K562 (cell line): ENCODE measurements around the gene C1QTNF5. TPM values are rescaled to one million over a fixed set of nuclear protein-coding genes. Genes with fewer than 3 reads are reported as not detected.

Experiments used
- ATAC-seq: fragments of 200-7000 bp; cut with Tn5 transposase; 3 replicates; pipeline ENCODE4 v1.9.1; 2020; ENCODE audit warnings: moderate library complexity
- BruUV-seq: library from RNA; stranded (reverse); fragments of 400-500 nt; replicated peaks from 2 replicates; lab custom pipeline; 2021; lab: Mats Ljungman, UMichigan
- CTCF ChIA-PET: fragments of 300-600 bp; formaldehyde crosslinking; extraction: SDS; loops from one replicate; lab custom pipeline; 2021; ENCODE audit warnings: low intra/inter-chr PET ratio; lab: Yijun Ruan, JAX
- POLR2A ChIA-PET: fragments of 300-600, 350-650 bp; sonication (Branson Sonifier 250); formaldehyde crosslinking; extraction: SDS; loops from one replicate; lab custom pipeline; 2021; ENCODE audit warnings: antibody characterized with exemption, inconsistent platforms; lab: Yijun Ruan, JAX
- DNase-seq, 4 experiments: peaks; one replicate each; pipeline versions ENCODE4 v3.0.0 to v3.0.0-alpha.2; 2011 to 2018; ENCODE audit warnings: low spot score in 3 of 4, mixed read lengths in 3 of 4; ENCODE audit errors: extremely low read depth in 1 of 4
- FAIRE-seq: peaks from 2 replicates; lab custom pipeline; 2011; peaks lifted over from hg19 to GRCh38; lab: Jason Lieb, UNC
- H2AFZ ChIP-seq: 2 replicates; pipeline ENCODE4 v1.6.0; 2011; ENCODE audit warnings: low read depth, low read length, control low read depth, inconsistent platforms
- H3K27ac ChIP-seq: fragments of 200-600 bp; 3 replicates; pipeline ENCODE4 v1.8.0; 2011; ENCODE audit warnings: low read depth, mild to moderate bottlenecking, control low read depth, inconsistent platforms, low read length, moderate library complexity, mixed read lengths; ENCODE audit errors: extremely low read depth
- H3K27me3 ChIP-seq, 2 experiments: fragments of 300-600 bp in 1 of 2; 2 replicates in 1 of 2; 3 replicates in 1 of 2; pipeline versions ENCODE4 v1.6.0 to v1.8.0; 2011; ENCODE audit warnings: inconsistent platforms in 2 of 2, low read length in 2 of 2, mild to moderate bottlenecking in 1 of 2, mixed read lengths in 1 of 2, moderate library complexity in 1 of 2; ENCODE audit not compliant: control insufficient read depth in 2 of 2, insufficient read depth in 2 of 2
- H3K36me3 ChIP-seq: fragments of 300-600 bp; 3 replicates; pipeline ENCODE4 v1.8.0; 2011; ENCODE audit warnings: mild to moderate bottlenecking, low read length, inconsistent platforms; ENCODE audit not compliant: control insufficient read depth, insufficient read depth
- H3K4me1 ChIP-seq, 2 experiments: fragments of 200-600 bp in 1 of 2; replicated peaks in 1 of 2; 2 replicates in 1 of 2; 3 replicates in 1 of 2; pipeline versions ENCODE4 v1.5.1 to v1.8.0; 2011; ENCODE audit warnings: inconsistent platforms in 2 of 2, low read length in 2 of 2, mild to moderate bottlenecking in 1 of 2, mixed read lengths in 1 of 2, moderate library complexity in 1 of 2; ENCODE audit not compliant: control insufficient read depth in 2 of 2, insufficient read depth in 2 of 2
- H3K4me2 ChIP-seq: 2 replicates; pipeline ENCODE4 v1.6.1; 2011; ENCODE audit warnings: low read length, control low read depth, inconsistent platforms, mixed read lengths; ENCODE audit not compliant: insufficient read depth
- H3K4me3 ChIP-seq: fragments of 200-600 bp; sonication (generic), shearing (Covaris generic); 2 replicates; pipeline ENCODE4 v1.5.1; 2016; ENCODE audit warnings: control low read depth, inconsistent platforms
- H3K79me2 ChIP-seq: fragments of 200-600 bp; 3 replicates; pipeline ENCODE4 v1.8.0; 2011; ENCODE audit warnings: low read length, inconsistent platforms; ENCODE audit not compliant: control insufficient read depth, insufficient read depth
- H3K9ac ChIP-seq, 2 experiments: 2 replicates each; pipeline versions ENCODE4 v1.6.0 to v1.6.1; 2011; ENCODE audit warnings: low read depth in 2 of 2, low read length in 2 of 2, control low read depth in 1 of 2, inconsistent platforms in 1 of 2, mild to moderate bottlenecking in 1 of 2, mixed read lengths in 1 of 2; ENCODE audit not compliant: insufficient read depth in 1 of 2
- H3K9me1 ChIP-seq: one replicate; pipeline ENCODE4 v1.6.0; 2011; ENCODE audit warnings: inconsistent platforms, mild to moderate bottlenecking, low read length, moderate library complexity; ENCODE audit not compliant: control insufficient read depth, insufficient read depth
- H3K9me3 ChIP-seq: replicated peaks from 2 replicates; pipeline ENCODE4 v1.5.1; 2011; ENCODE audit warnings: low read depth, low read length, inconsistent platforms; ENCODE audit not compliant: control insufficient read depth, insufficient read depth
- H4K20me1 ChIP-seq: replicated peaks from 2 replicates; pipeline ENCODE4 v1.6.1; 2011; ENCODE audit warnings: low read length, inconsistent platforms, mixed read lengths; ENCODE audit not compliant: control insufficient read depth, insufficient read depth
- C11orf30 ChIP-seq: fragments of 450-650 bp; IDR thresholded peaks from 2 replicates; pipeline ENCODE4 v1.6.1; 2016; ENCODE audit warnings: low read depth, mild to moderate bottlenecking
- ERF ChIP-seq: fragments of 450-650 bp; formaldehyde crosslinking; IDR thresholded peaks from 2 replicates; pipeline ENCODE4 v1.4.0; 2020; ENCODE audit warnings: mild to moderate bottlenecking, mixed read lengths
- HLTF ChIP-seq: fragments of 450-650 bp; IDR thresholded peaks from 2 replicates; pipeline ENCODE4 v1.6.1; 2016
- HMGN3 ChIP-seq: IDR thresholded peaks from 2 replicates; pipeline ENCODE4 v1.6.1; 2011; ENCODE audit warnings: borderline replicate concordance, low read depth, mild to moderate bottlenecking, mixed read lengths, low read length; ENCODE audit not compliant: insufficient read length; ENCODE audit errors: extremely low read depth
- HNRNPL ChIP-seq: fragments of 200-400 bp; formaldehyde crosslinking; IDR thresholded peaks from 2 replicates; pipeline ENCODE4 v1.6.1; 2017; ENCODE audit warnings: low read depth, mild to moderate bottlenecking, low read length
- HOXB6 ChIP-seq: fragments of 250-450 bp; sonication (Bioruptor Pico); IDR thresholded peaks from 2 replicates; pipeline ENCODE4 v1.5.1; 2022; ENCODE audit warnings: mild to moderate bottlenecking, borderline replicate concordance
- POLR2G ChIP-seq: fragments of 200-400 bp; formaldehyde crosslinking; IDR thresholded peaks from 2 replicates; pipeline ENCODE4 v1.6.1; 2017; ENCODE audit warnings: low read depth, mild to moderate bottlenecking, antibody characterized with exemption, low read length, moderate library complexity
- RBFOX2 ChIP-seq: fragments of 200-400 bp; formaldehyde crosslinking; IDR thresholded peaks from 2 replicates; pipeline ENCODE4 v1.6.1; 2017; ENCODE audit warnings: low read depth, mild to moderate bottlenecking, low read length, moderate library complexity
- RBM22 ChIP-seq: fragments of 200-400 bp; formaldehyde crosslinking; IDR thresholded peaks from 2 replicates; pipeline ENCODE4 v1.6.1; 2018; ENCODE audit warnings: low read length, low read depth; ENCODE audit not compliant: poor library complexity, severe bottlenecking
- RHOXF2B ChIP-seq: fragments of 250-450 bp; sonication (Bioruptor Pico); conservative IDR thresholded peaks from 2 replicates; pipeline ENCODE4 v1.5.1; 2021
- ZNF740 ChIP-seq, 3 experiments: fragments of 200-800 bp in 1 of 3; sonication (Bioruptor generic) in 1 of 3; sonication (generic) in 1 of 3; formaldehyde crosslinking in 1 of 3; IDR thresholded peaks; 2 replicates each; pipeline versions ENCODE4 v1.6.1 to v1.8.0; 2016 to 2022; ENCODE audit warnings: mild to moderate bottlenecking in 2 of 3, missing compliant biosample characterization in 2 of 3, missing genetic modification characterization in 2 of 3, missing genetic modification reagents in 1 of 3
- WGBS: fragments of 100-300 bp; shearing (Covaris generic); methylation state at CpG from one replicate; pipeline ENCODE4 v1.1.6; 2016; ENCODE audit warnings: low coverage, mixed read lengths; ENCODE audit not compliant: insufficient coverage; ENCODE audit errors: missing lambda C conversion rate; 5-methylcytosine and 5-hydroxymethylcytosine counted together
- in situ Hi-C: fragments of 300-500 bp; cut with MboI; formaldehyde crosslinking; loops from 4 replicates; pipeline ENCODE4 v1.15.0; 2018; ENCODE audit warnings: inconsistent platforms, mixed read lengths
- intact Hi-C: fragments of 100-400 bp; cut with micrococcal nuclease; formaldehyde crosslinking; loops from 2 replicates; pipeline ENCODE4 v1.14.2; 2022
- polyA plus RNA-seq, 8 experiments: library from polyadenylated mRNA; depleted of rRNA in 4 of 8; stranded (reverse) in 5 of 8; unstranded in 3 of 8; fragments of >200 nt; fragmentation: Nextera tagmentation in 2 of 8; fragmentation: Illumina TruSeq in 1 of 8; extraction: Ambion mirVana in 2 of 8; extraction: Trizol in 1 of 8; gene quantifications; 2 replicates each; pipeline versions ENCODE4 v1.2.1 to v1.2.3, GENCODE V29; 2011 to 2014; ENCODE audit warnings: inconsistent platforms in 1 of 8, missing spikeins in 1 of 8
- total RNA-seq, 7 experiments: library from RNA; depleted of rRNA in 6 of 7; stranded (reverse); fragments of >200 nt in 6 of 7; fragmentation: Illumina TruSeq in 2 of 7; extraction: Trizol in 2 of 7; gene quantifications; 2 replicates each; pipeline versions ENCODE4 v1.2.1 to v1.2.3, GENCODE V29; 2011 to 2021; ENCODE audit warnings: low replicate concordance in 1 of 7
- TF ChIP-seq, protein P1 (sequence below): sonication (generic); formaldehyde crosslinking; IDR thresholded peaks from 2 replicates; pipeline ENCODE4 v1.8.1; 2023; ENCODE audit warnings: mild to moderate bottlenecking, missing genetic modification reagents
- TF ChIP-seq, protein P2 (sequence below), 2 experiments: IDR thresholded peaks; 2 replicates each; pipeline ENCODE4 v1.6.1; 2011; ENCODE audit warnings: borderline replicate concordance in 1 of 2, control low read depth in 1 of 2, low read depth in 1 of 2, low read length in 1 of 2, mild to moderate bottlenecking in 1 of 2, mixed read lengths in 1 of 2, moderate library complexity in 1 of 2; ENCODE audit not compliant: insufficient read depth in 1 of 2, insufficient read length in 1 of 2, poor library complexity in 1 of 2, severe bottlenecking in 1 of 2; ENCODE audit errors: extremely low read depth in 1 of 2

C1QTNF5 gene
- total and polyA plus RNA-seq, 9 of the 15 experiments (the other 6 are each of a cell fraction or from before 2014, with no cell fraction given), result 0.07 to 0.76 (median 0.24) TPM; not detected in 1

DNA sequence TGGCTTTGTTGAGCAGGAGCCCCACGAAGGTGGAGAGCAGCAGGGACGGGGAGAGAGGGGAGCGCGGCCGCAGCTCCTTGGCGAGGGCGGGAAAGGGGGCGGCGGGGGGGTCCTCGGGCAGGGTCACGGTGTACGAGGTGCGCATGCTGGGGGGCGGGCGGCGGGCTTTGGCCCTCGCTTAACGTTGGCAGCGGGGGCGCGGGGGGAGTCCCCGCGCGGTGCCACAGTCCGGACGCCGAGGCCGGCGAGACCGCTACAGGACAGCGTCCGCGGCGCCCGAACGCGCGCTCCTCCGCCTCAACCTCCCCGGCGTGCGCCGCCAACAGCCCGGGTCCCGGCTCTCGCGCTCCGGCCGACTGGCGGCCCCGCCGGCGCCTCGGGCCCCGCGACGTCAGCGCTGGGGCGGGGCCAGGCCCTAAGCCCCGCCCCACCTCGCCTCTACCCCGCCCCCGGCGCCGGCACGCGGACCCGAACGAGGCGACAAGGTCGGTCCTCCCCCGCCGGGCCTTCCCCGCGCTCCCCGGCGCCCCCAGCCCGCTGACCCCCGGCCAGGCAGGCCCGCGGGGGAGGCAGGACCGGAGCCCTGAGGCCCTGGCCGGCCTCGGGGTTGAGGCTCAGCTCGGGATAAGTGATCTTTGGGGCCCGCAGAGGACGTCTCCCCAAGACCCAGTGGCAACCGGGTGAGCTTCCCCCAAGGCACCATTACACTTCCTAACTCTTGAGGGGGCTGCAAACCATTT, 23.3 kb upstream of the C1QTNF5 start (continued):
- no peak for TF ChIP-seq HLTF
- TF ChIP-seq RHOXF2B, result no peak
- TF ChIP-seq ZNF740 (CRISPR knock-in tag; IDR thresholded peaks at IDR 0.05), result no peak
- no peak for TF ChIP-seq ZNF740 (tag; IDR thresholded peaks at IDR 0.05)

DNA sequence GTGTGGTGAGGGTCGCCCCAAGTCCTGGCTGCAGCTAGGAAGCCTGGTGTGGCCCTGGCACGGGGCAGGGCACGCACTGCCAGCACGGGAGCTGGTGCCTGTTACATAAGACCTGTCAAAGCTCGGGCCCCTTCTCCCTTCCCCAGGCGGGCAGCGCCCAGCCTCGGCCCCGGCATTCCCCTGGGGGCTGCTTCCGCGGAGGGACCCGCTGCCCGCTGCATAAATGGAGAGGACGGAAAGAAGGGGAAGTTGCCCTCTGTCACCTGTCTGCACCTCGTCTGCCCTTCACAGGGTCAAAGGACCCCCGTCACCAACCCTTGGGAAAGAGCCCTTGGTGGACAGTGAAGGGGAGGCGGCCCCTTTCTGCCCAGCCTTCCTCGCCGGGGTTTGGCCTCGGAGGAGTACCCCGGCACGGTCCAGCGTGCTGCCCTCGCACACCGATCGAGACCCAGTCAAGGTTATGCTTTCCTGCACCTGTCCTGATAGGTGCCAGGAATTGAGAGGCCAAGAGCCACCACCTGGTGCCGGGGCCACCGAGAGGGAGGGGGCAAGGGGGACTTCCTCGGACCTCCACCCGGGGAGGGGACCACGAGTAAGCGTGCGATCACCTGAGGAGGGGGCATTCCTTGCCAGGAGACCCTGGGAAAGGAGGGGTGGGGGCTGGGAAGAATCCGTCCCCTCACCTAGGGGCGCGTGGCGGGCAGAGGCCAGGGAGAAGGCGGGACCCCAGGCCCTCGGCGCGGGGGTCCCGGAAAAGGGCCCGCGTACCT, 22.6 kb upstream of the C1QTNF5 start:
- intact Hi-C loops, result no loop called here
- ChIA-PET POLR2A (interaction anchor here (0.6 to 3.0 kb wide), 4 partner anchors 12 to 261 kb away, joined by 3 to 24 read pairs (median 3); no protein-coding TSS in a partner anchor), CTCF (no interaction called here)
- Histone ChIP-seq H3K36me3 (peaks cover 17% of the 10 kb centered on the region), H3K79me2 (peaks cover 18% of the 10 kb centered on the region; the same call in 2 of the 3 replicates), H3K27ac (peak overlapping the region; percentile 73; the same call in 1 of the 3 replicates), H3K9me3 (no peaks in the 10 kb centered on the region), H3K4me3 (peak overlapping the region; percentile 40), H4K20me1 (no peaks in the 10 kb centered on the region), H3K27me3 (no peaks in the 10 kb centered on the region), H2AFZ (no peak overlapping the region; the same call in 1 of the 2 replicates), H3K9ac (peak overlapping the region; percentile 37 to 93; a peak in 3 of 4 replicates), H3K9me1 (peaks cover 5% of the 10 kb centered on the region), H3K4me1 (peaks cover 56 to 57% of the 10 kb centered on the region in 2 experiments), H3K4me2 (peak overlapping the region; percentile 53)
- FAIRE-seq (no peak), ATAC-seq (no peak), DNase-seq (peak in 1 of 4 experiments; percentile 22)
- no TSS peak for BruUV-seq
- WGBS, result 50% methylated on average over 19 of the region's 44 CpGs
- in situ Hi-C loops, result no loop called here
- TF ChIP-seq, protein P1, sequence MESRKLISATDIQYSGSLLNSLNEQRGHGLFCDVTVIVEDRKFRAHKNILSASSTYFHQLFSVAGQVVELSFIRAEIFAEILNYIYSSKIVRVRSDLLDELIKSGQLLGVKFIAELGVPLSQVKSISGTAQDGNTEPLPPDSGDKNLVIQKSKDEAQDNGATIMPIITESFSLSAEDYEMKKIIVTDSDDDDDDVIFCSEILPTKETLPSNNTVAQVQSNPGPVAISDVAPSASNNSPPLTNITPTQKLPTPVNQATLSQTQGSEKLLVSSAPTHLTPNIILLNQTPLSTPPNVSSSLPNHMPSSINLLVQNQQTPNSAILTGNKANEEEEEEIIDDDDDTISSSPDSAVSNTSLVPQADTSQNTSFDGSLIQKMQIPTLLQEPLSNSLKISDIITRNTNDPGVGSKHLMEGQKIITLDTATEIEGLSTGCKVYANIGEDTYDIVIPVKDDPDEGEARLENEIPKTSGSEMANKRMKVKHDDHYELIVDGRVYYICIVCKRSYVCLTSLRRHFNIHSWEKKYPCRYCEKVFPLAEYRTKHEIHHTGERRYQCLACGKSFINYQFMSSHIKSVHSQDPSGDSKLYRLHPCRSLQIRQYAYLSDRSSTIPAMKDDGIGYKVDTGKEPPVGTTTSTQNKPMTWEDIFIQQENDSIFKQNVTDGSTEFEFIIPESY, result peak; percentile 71
- TF ChIP-seq HNRNPL (0 out of 2 replicates have a peak, but pooled peaks have one; percentile 30), C11orf30 (no peak), RBM22 (no peak), RBFOX2 (peak; percentile 48; the same call in 1 of the 2 replicates), HMGN3 (peak; percentile 3), ERF (CRISPR knock-in tag) (no peak), POLR2G (peak; percentile 49; the same call in 1 of the 2 replicates), HOXB6 (CRISPR knock-in tag) (no peak)
- TF ChIP-seq, protein P2, sequence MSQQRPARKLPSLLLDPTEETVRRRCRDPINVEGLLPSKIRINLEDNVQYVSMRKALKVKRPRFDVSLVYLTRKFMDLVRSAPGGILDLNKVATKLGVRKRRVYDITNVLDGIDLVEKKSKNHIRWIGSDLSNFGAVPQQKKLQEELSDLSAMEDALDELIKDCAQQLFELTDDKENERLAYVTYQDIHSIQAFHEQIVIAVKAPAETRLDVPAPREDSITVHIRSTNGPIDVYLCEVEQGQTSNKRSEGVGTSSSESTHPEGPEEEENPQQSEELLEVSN (IDR thresholded peaks at IDR 0.05; ENCODE audit: borderline replicate concordance in 1 of 2, extremely low read depth in 1 of 2, insufficient read depth in 1 of 2, insufficient read length in 1 of 2, low read depth in 1 of 2, low read length in 1 of 2, poor library complexity in 1 of 2, severe bottlenecking in 1 of 2), result peak in 1 of 2 experiments; percentile 58
